NCI-H82 (cell line): ENCODE measurements around the gene DNAJA4.

ENCODE experiments used
- DNase-seq: peaks from one replicate; lab custom pipeline; 2025; lab: John Stamatoyannopoulos, UW

The DNAJA4 gene

DNA sequence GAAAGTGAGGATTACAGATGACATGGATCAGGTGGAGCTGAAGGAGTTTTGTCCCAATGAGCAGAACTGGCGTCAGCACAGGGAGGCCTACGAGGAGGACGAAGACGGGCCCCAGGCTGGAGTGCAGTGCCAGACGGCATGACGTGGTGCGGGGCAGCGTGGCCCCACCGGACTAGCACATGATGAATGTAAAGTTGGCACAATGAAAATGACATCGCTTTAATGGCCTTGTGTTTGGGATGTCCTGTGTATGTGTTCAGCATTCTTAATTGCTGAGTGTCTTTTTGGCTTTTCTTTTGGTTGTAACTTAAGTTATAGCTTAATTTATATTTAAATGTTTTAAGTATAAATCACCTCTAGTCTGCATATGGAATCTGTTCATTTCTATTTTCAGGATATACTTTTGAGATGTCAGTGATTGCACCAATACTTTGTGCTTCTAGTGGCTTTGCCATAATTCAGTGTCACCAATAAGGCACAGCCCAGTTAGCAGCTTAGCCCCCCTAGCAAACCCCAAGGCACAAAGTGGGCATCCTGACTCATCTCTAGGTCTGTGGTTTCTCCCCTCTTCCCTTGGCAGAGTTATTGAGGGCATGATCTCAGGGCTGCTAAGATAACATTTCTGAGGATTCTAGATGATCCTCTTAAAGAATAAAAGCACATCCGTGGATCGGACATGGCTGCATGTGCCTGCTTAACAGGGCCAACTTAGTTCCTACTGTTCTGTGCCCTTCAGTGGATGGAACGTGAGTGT is 16.1 kb downstream of the DNAJA4 start:
- no peak for DNase-seq

DNA sequence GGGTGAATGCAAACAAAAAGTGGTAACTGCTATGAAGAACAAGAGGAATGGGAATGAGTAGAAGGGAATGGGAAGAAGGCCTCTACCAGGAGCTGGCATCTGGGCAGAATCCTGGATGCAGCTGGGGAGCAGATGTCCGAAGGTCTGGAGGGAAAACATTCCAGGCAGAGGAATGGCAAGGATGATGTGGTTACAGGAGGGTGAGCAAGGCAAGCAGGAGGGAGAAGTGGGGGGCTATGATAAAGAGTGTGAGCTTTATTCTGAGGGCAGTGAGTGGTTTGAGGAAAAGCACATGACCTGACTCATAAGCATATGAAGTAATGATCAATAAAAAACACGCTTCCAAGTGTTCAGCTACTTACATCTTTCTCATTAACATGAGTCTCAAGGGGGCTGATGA is 18.0 kb downstream of the DNAJA4 start:
- DNase-seq, result no peak

DNA sequence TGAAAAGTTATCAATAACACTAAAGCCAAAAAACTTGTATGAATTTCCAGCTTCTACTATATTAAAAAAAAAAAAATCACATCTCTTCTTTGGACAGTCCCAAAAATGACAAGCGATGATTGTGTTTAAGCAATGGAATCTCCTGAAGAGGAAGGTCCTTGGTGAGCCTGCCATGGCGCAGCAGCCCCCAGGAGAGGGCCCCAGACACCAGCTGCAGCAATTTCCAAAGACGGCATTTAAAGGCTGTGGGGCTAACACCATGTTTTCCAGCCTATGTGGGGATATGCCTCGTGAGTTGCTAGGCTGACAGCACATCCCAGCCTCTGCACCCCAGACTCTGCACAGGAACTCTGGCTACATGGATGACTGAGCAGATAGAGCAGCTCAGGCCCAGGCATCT is 20.4 kb downstream of the DNAJA4 start:
- DNase-seq, result no peak

DNA sequence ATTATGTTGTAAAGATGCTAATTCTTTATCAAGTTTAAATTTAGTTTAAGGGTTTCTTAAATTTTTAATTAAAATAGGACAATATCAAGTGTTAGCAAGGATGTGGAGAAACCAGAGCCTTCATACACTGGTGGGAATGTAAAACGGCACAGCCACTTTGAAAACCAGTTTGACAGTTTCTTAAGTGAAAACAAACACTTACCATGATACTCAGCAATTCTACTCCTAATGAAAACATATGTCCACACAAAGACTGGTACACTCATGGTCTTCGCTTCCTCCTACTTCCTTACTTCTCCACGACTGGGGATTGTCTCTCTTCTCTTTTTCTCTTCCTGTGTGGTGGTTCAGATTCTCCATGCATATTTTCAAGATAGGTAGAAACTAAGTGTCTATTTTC is 25.9 kb downstream of the DNAJA4 start:
- no peak for DNase-seq

DNA sequence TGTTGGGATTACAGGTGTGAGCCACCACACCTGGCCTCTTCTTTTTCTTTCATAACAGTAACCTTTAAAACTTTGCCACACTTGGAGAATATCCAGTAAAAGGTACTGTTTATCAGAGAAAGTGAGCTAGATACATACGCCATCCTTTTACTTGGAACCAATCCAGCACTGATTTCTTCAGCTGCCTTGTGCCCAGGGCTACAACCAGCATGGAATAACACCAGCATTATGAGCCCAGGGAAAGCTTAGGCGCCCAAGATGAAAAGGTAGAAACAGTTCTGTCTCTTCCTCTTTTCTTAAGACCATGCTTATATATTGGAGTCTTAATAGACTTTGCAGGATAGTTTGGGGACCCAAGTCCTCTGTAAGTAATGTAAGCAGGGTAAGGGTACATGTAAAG is 26.7 kb downstream of the DNAJA4 start:
- DNase-seq, result no peak

DNA sequence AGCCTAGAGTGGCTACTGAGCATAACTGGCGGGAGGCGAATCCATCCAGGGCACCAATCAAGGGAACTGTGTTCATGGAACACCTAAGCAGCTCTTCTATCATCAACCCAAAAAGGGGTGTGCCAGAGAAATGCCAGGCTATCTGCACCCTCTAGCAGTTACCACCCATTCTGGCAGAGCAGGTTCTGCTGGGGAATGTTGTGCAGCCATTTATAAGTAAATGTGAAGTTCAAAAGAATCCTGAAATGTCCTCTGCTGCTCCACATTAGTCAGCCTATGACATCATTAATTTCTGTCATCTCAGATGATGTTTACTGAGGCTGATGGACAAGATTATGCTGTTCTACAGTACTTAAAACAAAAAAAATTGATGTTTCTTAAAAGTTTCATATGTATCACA is 27.3 kb downstream of the DNAJA4 start:
- no peak for DNase-seq

DNA sequence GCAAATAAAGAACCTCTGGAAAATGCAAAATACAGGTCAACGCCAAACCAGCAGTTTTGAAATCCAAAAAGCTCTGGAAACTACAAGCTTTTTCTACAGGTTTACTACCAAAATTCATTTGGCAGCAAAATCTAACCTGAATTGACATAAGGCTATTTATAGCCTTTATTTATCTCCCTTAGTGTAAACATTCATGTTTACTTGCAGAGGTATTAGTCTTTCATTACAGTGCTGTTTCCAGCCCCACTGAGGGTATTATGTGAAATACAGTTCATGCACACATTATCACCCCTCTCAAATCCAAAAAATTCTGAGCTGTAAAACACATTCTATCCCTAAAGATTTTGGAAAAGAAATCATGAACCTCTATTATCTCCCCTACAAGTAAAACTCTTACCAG is 27.9 kb downstream of the DNAJA4 start:
- no peak for DNase-seq

DNA sequence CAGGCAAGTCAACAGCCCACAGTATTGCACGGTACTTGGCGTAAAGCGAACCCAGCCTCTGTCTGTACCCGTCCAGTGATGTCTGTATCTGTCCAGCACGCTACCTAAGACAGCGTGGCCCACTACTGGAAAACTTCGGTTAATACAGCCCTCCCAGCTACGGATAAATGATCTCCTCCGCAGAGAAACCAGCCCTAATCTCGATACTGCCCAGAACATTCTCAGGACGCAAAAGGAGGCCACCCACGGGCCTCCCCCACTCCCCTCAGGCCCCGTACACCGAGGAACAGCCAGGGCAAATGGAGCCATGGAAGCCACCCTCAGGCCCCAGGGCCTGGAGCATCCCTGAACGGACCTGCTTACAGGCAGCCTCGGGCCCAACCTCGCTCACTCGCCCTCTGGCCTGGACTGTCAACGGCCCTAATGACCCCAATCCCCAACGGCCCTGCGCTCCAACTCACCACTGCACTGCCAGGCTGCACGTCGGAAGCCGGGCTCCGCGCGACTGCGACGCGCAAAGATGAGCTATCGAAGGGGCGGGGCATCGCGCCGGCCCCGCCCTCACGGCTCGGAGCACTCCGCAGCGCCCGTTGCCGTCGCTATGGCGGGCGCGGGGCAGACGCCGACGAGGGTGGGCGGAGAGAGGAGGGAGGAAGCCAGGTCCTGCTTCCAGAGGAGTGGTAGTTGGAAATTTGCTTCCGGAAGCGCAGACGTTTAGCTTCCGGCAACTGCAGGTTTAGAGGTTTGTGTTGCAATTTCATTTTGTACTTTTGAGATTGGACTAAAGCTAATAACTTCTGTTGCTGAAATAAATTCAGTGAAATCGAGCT is 35.0 kb downstream of the DNAJA4 start, which contains the start of gene SKIC8:
TSS of gene SKIC8 (minus strand) at position 509 of the 830 bp plus-strand sequence. CDS start 3,923 bp downstream, outside the sequence.
- DNase-seq, result peak; percentile 97

DNA sequence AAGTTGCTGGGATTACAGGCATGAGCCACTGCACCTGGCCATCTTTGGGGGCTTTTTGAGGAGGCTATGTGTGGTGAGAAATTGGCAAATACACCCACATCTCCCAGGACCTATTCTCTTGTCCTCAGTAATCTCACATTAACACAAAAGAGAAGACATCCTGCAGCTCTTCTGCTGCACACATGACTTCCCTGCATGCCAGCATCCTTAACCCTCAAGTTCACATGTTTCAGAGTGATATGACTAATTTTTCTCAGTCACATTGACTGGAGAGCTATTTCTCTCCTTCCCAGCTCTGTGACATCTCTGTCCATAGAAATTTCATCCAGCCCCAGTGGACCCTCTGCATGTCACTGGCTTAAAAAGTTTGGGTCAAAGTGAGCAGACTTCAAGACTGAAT is 37.0 kb downstream of the DNAJA4 start:
- no peak for DNase-seq

DNA sequence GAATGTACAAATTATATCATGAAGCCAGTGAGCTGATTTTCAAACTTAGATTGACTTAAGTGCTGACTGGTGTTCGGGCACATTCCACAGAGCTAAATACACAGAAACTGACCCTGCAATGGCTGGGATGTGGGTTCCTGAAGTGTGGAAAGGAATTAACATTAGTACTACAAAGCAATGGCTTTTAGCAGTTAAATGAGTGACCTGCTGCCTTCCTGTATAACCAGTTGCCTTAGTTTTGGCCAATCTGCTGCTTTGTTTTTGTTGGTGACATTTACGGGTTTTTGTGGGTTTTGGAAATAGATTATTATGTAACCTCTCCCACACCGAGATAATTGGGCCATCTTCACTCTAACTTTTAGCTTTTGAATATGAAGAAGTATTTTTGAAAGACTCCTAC is 37.5 kb downstream of the DNAJA4 start:
- no peak for DNase-seq

DNA sequence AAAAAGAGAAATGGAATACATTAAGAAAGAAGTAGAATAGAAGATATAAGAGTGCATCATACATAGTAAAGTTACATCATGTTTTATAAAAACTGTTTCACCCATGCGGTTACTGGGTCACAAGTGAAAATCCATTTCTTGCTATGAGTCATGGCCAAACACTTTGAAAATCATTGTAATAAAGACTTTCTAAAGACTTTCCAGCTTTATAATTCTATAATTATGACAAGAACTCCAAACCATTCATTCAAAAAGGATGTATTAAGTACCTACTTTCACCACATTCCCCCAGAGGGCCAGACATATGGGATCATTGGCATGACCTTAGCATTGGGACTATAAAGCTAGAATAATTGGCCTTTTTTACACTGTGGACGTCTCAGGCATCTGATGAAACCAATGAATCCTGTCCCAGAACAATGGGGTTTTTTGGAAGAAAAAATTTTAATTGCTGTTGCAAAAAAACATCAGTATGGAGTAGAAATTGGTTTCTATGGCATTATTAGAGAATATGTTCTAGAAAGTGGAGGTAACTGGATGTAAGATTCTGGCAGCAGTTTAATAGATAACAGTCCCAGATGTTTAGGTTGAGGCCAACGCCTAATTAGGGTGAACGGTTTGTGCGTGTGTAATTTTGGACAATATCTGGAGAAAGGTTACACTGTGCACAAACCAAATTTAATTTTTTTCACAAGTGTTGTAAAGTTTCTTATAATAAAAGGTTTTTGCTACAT is 38.4 kb downstream of the DNAJA4 start:
- no peak for DNase-seq

DNA sequence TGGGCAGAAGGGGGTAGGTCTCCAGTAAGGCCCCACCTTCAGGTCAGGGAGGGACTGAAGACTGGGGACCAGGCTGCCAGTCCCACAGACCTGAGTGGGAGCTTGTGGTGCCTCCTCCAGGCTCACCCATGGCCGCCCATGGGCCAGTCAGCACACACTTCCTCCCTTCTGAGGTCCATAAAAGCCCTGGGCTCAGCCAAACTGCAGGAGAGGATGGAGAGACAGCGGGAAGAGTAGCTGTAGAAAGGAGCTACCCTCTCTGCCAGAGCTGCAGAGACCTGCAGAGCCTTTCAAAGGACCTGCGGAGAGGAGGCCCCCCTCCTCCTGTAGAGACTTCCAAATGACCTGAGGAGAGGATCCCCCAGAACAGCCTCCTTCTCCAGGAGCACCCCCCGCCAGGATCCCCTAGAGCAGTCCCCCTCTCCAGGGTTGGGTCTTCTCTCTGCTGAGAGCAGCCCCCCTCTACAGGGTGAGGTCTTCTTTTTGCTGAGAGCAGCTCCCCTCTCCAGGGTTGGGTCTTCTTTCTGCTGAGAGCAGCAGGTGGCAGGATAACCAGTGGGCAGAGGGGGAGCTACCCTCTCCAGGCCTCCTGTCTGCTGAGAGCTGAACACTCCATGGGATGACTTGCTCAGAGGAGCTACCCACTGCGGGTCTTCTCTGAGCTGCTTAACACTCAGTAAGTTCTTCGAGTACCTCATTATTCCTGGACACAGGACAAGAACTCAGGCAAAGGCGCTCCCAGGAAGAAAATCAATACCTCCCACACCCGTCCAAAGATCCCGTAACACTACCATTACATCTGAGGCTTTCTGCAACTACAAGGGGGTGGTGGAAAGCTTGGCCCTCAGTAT is 40.1 kb downstream of the DNAJA4 start:
- DNase-seq, result peak; percentile 6

DNA sequence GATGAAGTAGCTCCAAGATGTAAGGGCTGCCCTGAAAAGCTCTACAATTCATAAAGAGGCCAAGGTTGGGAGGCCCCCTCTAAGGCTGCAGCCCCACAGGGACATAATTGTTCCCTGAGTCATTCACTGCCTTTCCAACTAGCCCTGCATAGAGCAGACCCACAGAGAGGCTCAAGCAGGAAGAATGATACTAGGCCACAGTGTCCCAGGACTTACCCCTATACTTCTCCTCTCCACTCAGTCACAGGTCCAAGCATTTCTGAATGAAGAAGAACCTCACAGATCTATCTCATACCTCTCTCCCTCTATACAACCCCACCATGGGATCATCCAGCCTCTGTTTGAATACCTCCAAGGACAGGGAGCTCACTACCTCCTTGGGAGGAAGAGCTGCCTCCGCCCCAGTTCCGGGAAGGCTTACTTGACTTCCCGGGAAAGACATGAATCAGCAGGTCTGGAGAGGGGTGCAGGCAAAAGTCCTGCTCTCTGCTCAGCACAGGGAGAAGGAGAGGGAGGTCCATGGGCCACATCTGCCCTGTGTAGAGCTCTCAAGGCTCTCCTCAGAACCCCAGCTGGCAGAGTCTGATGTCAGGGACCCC is 41.9 kb downstream of the DNAJA4 start:
- no peak for DNase-seq

DNA sequence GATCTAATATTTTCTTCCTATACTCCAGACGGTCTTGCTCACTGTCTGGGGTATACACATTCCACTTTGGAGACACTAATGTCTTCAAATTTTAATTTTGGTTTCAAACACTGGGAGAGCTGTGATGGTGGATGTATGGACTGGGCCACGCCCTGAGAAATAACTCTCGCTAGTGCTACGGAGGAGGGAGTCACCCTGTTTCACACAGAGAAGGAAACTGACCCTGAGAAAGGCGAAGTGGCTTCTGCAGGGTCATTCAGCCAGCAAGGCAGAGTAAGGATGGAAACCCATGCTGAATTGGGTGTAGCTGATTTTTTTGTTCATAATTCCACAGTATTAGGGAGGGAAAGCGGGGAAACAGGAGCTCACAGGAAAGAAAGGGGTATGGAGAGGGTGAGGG is 43.6 kb downstream of the DNAJA4 start:
- DNase-seq, result no peak

DNA sequence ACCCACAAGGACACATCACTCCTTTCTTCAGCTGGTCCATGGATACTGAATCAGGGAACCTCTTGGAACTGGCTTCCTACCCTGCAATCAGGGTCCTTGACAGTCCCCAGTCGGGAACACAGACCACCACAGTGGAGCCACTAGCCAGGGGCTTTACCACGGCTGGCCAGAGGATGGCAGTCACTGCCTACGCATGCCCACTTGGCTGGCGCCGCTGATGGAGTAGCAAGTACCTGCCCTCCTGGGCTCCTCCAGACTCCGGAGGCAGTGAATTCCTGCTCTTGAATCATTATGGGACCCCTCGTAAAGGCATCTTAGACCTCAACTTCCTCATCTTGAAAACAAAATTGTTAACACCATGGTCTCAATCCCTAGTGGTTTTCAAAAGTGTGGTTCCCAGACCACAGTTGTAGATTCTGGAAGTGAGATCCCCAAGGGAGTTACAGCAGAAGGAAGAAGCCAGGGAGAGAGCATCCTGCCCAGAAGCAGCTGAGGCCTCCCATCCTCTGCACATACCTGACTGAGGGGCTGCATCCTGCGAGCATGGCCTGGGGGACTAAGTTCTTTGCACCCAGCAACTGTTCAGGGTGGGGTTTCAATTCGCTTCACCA is 44.2 kb downstream of the DNAJA4 start:
- DNase-seq, result peak; percentile 90

DNA sequence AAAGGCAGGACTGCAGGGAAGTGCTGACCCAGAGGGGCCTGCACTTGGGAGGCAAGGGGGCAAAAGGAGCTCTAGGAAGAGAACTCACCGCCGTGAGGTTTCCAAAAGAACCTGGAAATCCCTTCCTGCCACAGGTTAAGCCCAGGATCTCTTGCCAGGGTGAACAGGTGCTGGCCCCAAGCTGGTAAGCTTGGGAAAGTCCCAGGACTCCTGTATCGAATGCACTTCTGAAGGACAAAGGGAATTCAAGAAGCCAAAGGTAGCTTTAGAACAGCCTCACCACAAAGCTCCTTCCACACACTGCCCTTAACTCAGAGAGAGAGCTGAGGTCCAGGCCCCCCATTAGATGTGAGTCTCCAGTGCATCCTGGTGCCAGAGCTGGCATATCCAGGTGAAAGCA is 46.9 kb downstream of the DNAJA4 start:
- DNase-seq, result no peak

DNA sequence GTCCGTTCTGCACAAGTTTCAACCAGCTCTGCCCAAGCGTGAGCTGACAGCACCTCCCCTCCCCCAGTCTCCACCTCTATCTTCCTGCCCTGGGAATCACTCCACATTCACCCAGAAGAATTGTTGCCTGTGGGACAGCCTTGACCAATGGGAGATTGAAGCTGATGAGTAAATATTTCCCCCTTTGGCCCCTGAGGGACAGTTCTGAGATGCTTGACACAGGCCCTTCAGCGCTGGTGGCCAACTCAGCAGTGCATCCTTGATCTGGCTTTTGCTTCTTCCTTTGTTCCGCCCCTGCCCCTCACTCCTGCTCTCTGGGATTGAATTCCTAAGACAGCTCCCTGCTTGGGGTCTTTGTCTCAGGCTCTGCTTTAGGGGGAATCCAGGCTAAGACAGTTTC is 48.2 kb downstream of the DNAJA4 start:
- DNase-seq, result no peak

DNA sequence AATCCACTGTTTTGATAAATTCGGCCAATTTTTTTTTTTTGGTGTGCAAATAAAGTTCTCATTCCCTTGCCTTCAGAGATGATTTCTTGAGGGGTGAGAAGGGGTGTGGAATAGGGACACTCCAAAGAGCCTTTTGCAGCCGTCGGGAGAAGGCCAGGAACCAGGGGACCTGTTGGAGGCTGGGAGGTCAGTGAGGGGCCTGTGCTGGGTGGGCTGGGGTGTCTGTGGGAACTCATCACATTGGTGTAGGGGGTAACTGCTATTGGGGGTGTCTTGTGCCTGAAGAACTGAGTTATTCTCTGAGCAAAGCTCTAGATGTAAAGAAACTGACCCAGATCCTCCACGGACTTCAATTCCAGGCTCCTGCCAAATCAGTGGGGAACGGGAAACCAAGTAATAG is 48.6 kb downstream of the DNAJA4 start:
- no peak for DNase-seq

DNA sequence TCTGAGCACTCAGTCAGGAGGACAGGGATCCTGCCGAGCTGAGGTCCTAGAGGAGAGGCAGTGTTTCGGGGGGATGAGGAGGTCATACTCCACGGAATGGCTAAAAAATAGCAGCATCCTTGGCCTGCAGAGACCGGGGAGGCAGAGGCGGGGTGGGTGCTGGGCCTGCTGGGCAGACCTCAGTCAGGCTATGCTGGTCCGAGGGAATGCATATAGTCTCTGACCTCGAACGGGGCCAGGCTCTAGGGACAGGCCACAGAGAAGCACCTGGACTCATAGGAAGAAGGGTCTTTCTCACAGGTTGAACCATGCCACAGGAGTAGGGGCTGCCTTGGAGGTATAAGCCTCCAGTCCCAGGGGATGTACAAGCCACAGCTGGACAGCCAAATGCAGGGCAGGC is 49.0 kb downstream of the DNAJA4 start:
- no peak for DNase-seq

DNA sequence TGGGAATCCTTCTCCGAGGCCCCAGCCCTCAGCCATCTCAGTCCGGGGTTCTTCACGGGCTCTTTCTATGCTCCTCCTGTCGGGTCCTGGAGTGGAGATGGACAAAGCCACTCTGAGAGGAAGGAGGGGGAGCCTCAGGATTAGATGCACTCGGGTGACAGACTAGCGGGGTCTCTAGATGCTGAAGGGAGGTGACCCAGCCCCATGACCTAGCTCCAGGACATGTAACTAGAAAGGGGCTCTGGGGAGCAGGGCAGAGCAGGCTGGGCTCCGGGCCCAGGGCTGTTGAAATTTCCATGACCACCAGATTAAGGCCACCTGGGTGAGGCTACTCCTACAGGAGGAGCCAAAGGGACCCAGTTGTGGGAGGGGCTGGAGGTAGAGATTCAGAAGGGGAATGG is 49.8 kb downstream of the DNAJA4 start:
- no peak for DNase-seq
